Activated gamma-delta T cell (primary cell): ENCODE measurements around the gene CLP1.
A peak's percentile ranks its signal among the peaks of the same experiment; 100 is the strongest.

ENCODE experiments used
- DNase-seq: peaks from one replicate; lab custom pipeline; 2025; lab: John Stamatoyannopoulos, UW
- total RNA-seq, 2 donors: gene quantifications; one replicate each; lab custom pipeline; 2026; lab: John Stamatoyannopoulos, UW

CLP1 gene
- 26.8 to 27.6 reads per million in 2 donors for total RNA-seq

GRCh38 chr11:57657194-57658022, at the start of gene CLP1:
TSS of gene CLP1 (plus strand) at chr11:57657762. CDS start at chr11:57659477, 1,715 bp downstream.
- DNase-seq: peak; percentile 88

GRCh38 chr11:57610170-57610569, 47.4 kb upstream of the CLP1 start:
- DNase-seq: no peak

GRCh38 chr11:57614234-57614772, 43.3 kb upstream of the CLP1 start:
- no peak for DNase-seq

- DNase-seq: no peak
Observed at GRCh38 chr11:57615308-57615707, 42.3 kb upstream of the CLP1 start.

- DNase-seq: no peak
Observed at GRCh38 chr11:57616595-57616994, 41.0 kb upstream of the CLP1 start.

GRCh38 chr11:57618438-57618837, 39.1 kb upstream of the CLP1 start:
- no peak for DNase-seq

- DNase-seq: no peak
Observed at GRCh38 chr11:57619331-57619730, 38.2 kb upstream of the CLP1 start.

GRCh38 chr11:57620467-57620866, 37.1 kb upstream of the CLP1 start:
- DNase-seq: no peak

- DNase-seq: no peak
Observed at GRCh38 chr11:57622263-57622662, 35.3 kb upstream of the CLP1 start.

- DNase-seq: no peak
Observed at GRCh38 chr11:57624864-57625263, 32.7 kb upstream of the CLP1 start.

- DNase-seq: no peak
Observed at GRCh38 chr11:57626895-57627294, 30.7 kb upstream of the CLP1 start.

- DNase-seq: no peak
Observed at GRCh38 chr11:57630171-57630570, 27.4 kb upstream of the CLP1 start.

GRCh38 chr11:57632116-57632515, 25.4 kb upstream of the CLP1 start:
- no peak for DNase-seq

- no peak for DNase-seq
Observed at GRCh38 chr11:57633394-57634070, 24.0 kb upstream of the CLP1 start.

- no peak for DNase-seq
Observed at GRCh38 chr11:57634311-57634710, 23.3 kb upstream of the CLP1 start.

GRCh38 chr11:57635246-57635645, 22.3 kb upstream of the CLP1 start:
- no peak for DNase-seq

GRCh38 chr11:57637626-57638004, 19.9 kb upstream of the CLP1 start:
- no peak for DNase-seq

GRCh38 chr11:57638005-57638781, 19.4 kb upstream of the CLP1 start:
- no peak for DNase-seq

GRCh38 chr11:57638811-57639320, 18.7 kb upstream of the CLP1 start:
- no peak for DNase-seq

- DNase-seq: no peak
Observed at GRCh38 chr11:57639321-57640067, 18.1 kb upstream of the CLP1 start.

GRCh38 chr11:57640068-57640800, 17.3 kb upstream of the CLP1 start:
- no peak for DNase-seq
